Measurements from ENCODE around the gene DDX10. TPM values are rescaled to one million over a fixed set of nuclear protein-coding genes. Genes with fewer than 3 reads are reported as not detected.

The DDX10 gene
- total and polyA plus RNA-seq, 9 of the 15 experiments (the other 6 are each of a cell fraction or from before 2014, with no cell fraction given) = 33.9 to 94.6 (median 50.7) TPM

DNA sequence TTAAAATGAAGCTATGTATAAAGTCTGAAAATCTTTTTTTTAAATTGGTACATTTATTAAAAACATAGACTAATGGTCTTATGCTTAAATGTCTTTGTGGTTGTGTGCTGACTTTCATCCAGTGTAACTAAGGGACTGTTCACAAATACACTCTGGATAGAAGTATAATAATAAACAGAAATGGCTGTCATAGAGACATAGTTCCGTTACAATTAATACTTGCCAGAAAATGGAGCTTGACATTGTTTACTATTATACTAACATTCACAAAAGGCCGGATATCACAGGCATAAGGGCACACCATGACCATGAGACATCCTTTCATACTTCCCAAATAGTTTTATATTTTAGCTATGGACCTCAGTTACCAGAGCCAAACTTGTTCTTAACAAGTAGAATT lies 161.3 kb downstream of the DDX10 start:
- DNase-seq (ENCODE audit: extremely low read depth in 1 of 4, low spot score in 3 of 4) (no peak), ATAC-seq (no peak), FAIRE-seq (no peak)
- intact Hi-C loops (cut with micrococcal nuclease) (no loop called here), in situ Hi-C loops (cut with MboI) (no loop called here)
- TF ChIP-seq NCOA1 (IDR thresholded peaks at IDR 0.05; ENCODE audit: low read depth) (no peak), SMARCE1 (IDR thresholded peaks at IDR 0.05) (no peak), ZNF436 (CRISPR knock-in tag; IDR thresholded peaks at IDR 0.05) (no peak)
- H3K4me1 ChIP-seq (replicated peaks in 1 of 2; ENCODE audit: control insufficient read depth in 2 of 2, insufficient read depth in 2 of 2, low read length in 2 of 2) = no peaks in the 10 kb centered on the region
- CTCF ChIA-PET (ENCODE audit: low intra/inter-chr PET ratio) = no interaction called here
- no peaks in the 10 kb centered on the region for H4K20me1 ChIP-seq (replicated peaks; ENCODE audit: control insufficient read depth, insufficient read depth, low read length)
- H3K9me3 ChIP-seq (replicated peaks; ENCODE audit: control insufficient read depth, insufficient read depth, low read depth, low read length) = no peaks in the 10 kb centered on the region
- WGBS (ENCODE audit: insufficient coverage, low coverage, missing lambda C conversion rate) = 88% methylated on average over 2 of the region's 2 CpGs
- no TSS peak for BruUV-seq (replicated peaks)
- no peaks in the 10 kb centered on the region for H3K27me3 ChIP-seq (ENCODE audit: control insufficient read depth in 2 of 2, insufficient read depth in 2 of 2, low read length in 2 of 2)
- POLR2A ChIA-PET = no interaction called here
- no peak overlapping the region for H3K9ac ChIP-seq (ENCODE audit: insufficient read depth in 1 of 2, low read depth in 2 of 2, low read length in 2 of 2)
- H3K4me2 ChIP-seq (ENCODE audit: insufficient read depth, low read length) = no peak overlapping the region
- H3K9me1 ChIP-seq (ENCODE audit: control insufficient read depth, insufficient read depth, low read length) = no peaks in the 10 kb centered on the region
- H3K79me2 ChIP-seq (ENCODE audit: control insufficient read depth, insufficient read depth, low read length) = no peaks in the 10 kb centered on the region
- H3K27ac ChIP-seq (ENCODE audit: extremely low read depth, low read depth, low read length) = no peak overlapping the region
- no peak overlapping the region for H3K4me3 ChIP-seq
- H2AFZ ChIP-seq (ENCODE audit: low read depth, low read length) = no peak overlapping the region
- H3K36me3 ChIP-seq (ENCODE audit: control insufficient read depth, insufficient read depth, low read length) = no peaks in the 10 kb centered on the region

DNA sequence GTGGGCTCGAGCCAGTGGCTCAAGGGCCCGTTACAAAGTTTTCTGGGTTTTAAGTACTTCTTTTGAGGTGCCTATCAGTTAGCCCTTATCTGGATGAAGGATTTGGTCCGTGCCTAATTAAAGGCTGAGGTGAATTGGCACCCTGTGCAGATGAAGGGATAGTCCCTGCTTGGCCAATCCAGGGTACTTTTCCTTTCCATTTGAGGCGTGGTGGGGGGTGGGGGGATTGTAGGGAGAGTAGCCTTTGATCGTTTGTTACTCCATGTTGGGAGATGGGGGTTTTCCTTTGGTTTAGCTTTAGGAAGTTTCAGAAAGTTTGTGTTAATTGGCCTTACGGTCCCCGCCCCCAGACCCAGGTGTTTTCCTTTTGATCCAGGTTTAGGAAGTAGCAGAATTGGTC lies 170.8 kb downstream of the DDX10 start:
- Histone ChIP-seq H3K4me1 (replicated peaks in 1 of 2; ENCODE audit: control insufficient read depth in 2 of 2, insufficient read depth in 2 of 2, low read length in 2 of 2) (no peaks in the 10 kb centered on the region), H3K4me2 (ENCODE audit: insufficient read depth, low read length) (no peak overlapping the region), H4K20me1 (replicated peaks; ENCODE audit: control insufficient read depth, insufficient read depth, low read length) (no peaks in the 10 kb centered on the region), H3K4me3 (no peak overlapping the region), H3K9ac (ENCODE audit: insufficient read depth in 1 of 2, low read depth in 2 of 2, low read length in 2 of 2) (no peak overlapping the region), H3K27ac (ENCODE audit: extremely low read depth, low read depth, low read length) (no peak overlapping the region), H3K9me1 (ENCODE audit: control insufficient read depth, insufficient read depth, low read length) (no peaks in the 10 kb centered on the region), H3K9me3 (replicated peaks; ENCODE audit: control insufficient read depth, insufficient read depth, low read depth, low read length) (no peaks in the 10 kb centered on the region), H3K79me2 (ENCODE audit: control insufficient read depth, insufficient read depth, low read length) (peaks cover 13% of the 10 kb centered on the region; the same call in 1 of the 3 replicates), H2AFZ (ENCODE audit: low read depth, low read length) (no peak overlapping the region), H3K27me3 (ENCODE audit: control insufficient read depth in 2 of 2, insufficient read depth in 2 of 2, low read length in 2 of 2) (no peaks in the 10 kb centered on the region), H3K36me3 (ENCODE audit: control insufficient read depth, insufficient read depth, low read length) (peaks cover 23% of the 10 kb centered on the region)
- no peak for ATAC-seq
- BruUV-seq (replicated peaks) = no TSS peak
- no peak for DNase-seq (ENCODE audit: extremely low read depth in 1 of 4, low spot score in 3 of 4)
- FAIRE-seq = no peak
- ChIA-PET CTCF (ENCODE audit: low intra/inter-chr PET ratio) (no interaction called here), POLR2A (interaction anchor here (0.8 kb wide), 1 partner anchor 12 kb away, joined by 3 read pairs; no protein-coding TSS in a partner anchor)
- no peak for TF ChIP-seq ETV1 (tag; conservative IDR thresholded peaks at IDR 0.05; ENCODE audit: low read depth)
- no peak for TF ChIP-seq PRMT5 (CRISPR knock-in tag; IDR thresholded peaks at IDR 0.05)
- TF ChIP-seq DPF2 (IDR thresholded peaks at IDR 0.05) = no peak
- no peak for TF ChIP-seq BMI1 (IDR thresholded peaks at IDR 0.05; ENCODE audit: low read length)
- no peak for TF ChIP-seq CSDE1 (IDR thresholded peaks at IDR 0.05)
- TF ChIP-seq ZNF217 (CRISPR knock-in tag; IDR thresholded peaks at IDR 0.05) = no peak
- intact Hi-C loops (cut with micrococcal nuclease) (no loop called here), in situ Hi-C loops (cut with MboI) (no loop called here)
- WGBS (ENCODE audit: insufficient coverage, low coverage, missing lambda C conversion rate) = 69% methylated on average over 7 of the region's 7 CpGs
